Kasumi-1 (cell line): ENCODE results near the gene BHLHE41.

ENCODE experiments used
- DNase-seq, 2 experiments: peaks; one replicate each; lab custom pipeline; 2025; lab: John Stamatoyannopoulos, UW

The BHLHE41 gene

GRCh38 chr12:26113853-26114719 is 10.8 kb downstream of the BHLHE41 start:
- peak; percentile 66 to 74 for DNase-seq

- no peak for DNase-seq
Measured at GRCh38 chr12:26113181-26113654, 11.6 kb downstream of the BHLHE41 start.

- no peak for DNase-seq
Measured at GRCh38 chr12:26112703-26113147, 12.1 kb downstream of the BHLHE41 start.

- no peak for DNase-seq
Measured at GRCh38 chr12:26112232-26112631, 12.6 kb downstream of the BHLHE41 start.

- DNase-seq = no peak
Measured at GRCh38 chr12:26109343-26109881, 15.4 kb downstream of the BHLHE41 start.

- DNase-seq = no peak
Measured at GRCh38 chr12:26108915-26109314, 15.9 kb downstream of the BHLHE41 start.

GRCh38 chr12:26106347-26106746 is 18.5 kb downstream of the BHLHE41 start:
- DNase-seq = no peak

GRCh38 chr12:26102953-26103352 is 21.9 kb downstream of the BHLHE41 start:
- no peak for DNase-seq

- no peak for DNase-seq
Measured at GRCh38 chr12:26101763-26102162, 23.1 kb downstream of the BHLHE41 start.

- DNase-seq = no peak
Measured at GRCh38 chr12:26101350-26101734, 23.5 kb downstream of the BHLHE41 start.

GRCh38 chr12:26100666-26101349 is 24.0 kb downstream of the BHLHE41 start:
- no peak for DNase-seq

GRCh38 chr12:26097046-26097878 is 27.6 kb downstream of the BHLHE41 start:
- peak; percentile 67 to 76 for DNase-seq

GRCh38 chr12:26096036-26096435 is 28.8 kb downstream of the BHLHE41 start:
- DNase-seq = no peak

- no peak for DNase-seq
Measured at GRCh38 chr12:26095186-26095585, 29.7 kb downstream of the BHLHE41 start.

- DNase-seq = no peak
Measured at GRCh38 chr12:26092346-26093105, 32.3 kb downstream of the BHLHE41 start.

- DNase-seq = no peak
Measured at GRCh38 chr12:26091822-26092221, 33.0 kb downstream of the BHLHE41 start.

- no peak for DNase-seq
Measured at GRCh38 chr12:26090836-26091510, 33.9 kb downstream of the BHLHE41 start.

GRCh38 chr12:26088998-26089397 is 35.8 kb downstream of the BHLHE41 start:
- DNase-seq = no peak

GRCh38 chr12:26086936-26087335 is 37.9 kb downstream of the BHLHE41 start:
- no peak for DNase-seq

GRCh38 chr12:26080911-26081310 is 43.9 kb downstream of the BHLHE41 start:
- DNase-seq = peak; percentile 27 to 51
